IPS DF 6.9 (cell line): Measurements from ENCODE around the gene SPTB.

ENCODE experiments used
- DNase-seq: peaks from one replicate; pipeline ENCODE4 v3.0.0-alpha.2; 2013; ENCODE audit warnings: low read depth, low spot score
- H3K27ac ChIP-seq: one replicate; pipeline ENCODE4 v1.5.1; 2013; ENCODE audit warnings: low read length, control low read depth
- H3K27me3 ChIP-seq: 2 replicates; pipeline ENCODE4 v1.6.1; 2013; ENCODE audit warnings: mild to moderate bottlenecking, low read length; ENCODE audit not compliant: control insufficient read depth, insufficient read depth
- H3K36me3 ChIP-seq: 2 replicates; pipeline ENCODE4 v1.6.1; 2013; ENCODE audit warnings: low read length; ENCODE audit not compliant: control insufficient read depth, insufficient read depth
- H3K4me1 ChIP-seq: 2 replicates; pipeline ENCODE4 v1.6.1; 2013; ENCODE audit warnings: low read length; ENCODE audit not compliant: control insufficient read depth, insufficient read depth
- H3K4me3 ChIP-seq: 2 replicates; pipeline ENCODE4 v1.5.1; 2013; ENCODE audit warnings: mild to moderate bottlenecking, low read length
- H3K9me3 ChIP-seq: 2 replicates; pipeline ENCODE4 v1.6.1; 2013; ENCODE audit warnings: low read length, inconsistent platforms; ENCODE audit not compliant: control insufficient read depth, insufficient read depth
- WGBS: extraction: QIAGEN DNeasy Blood & Tissue Kit; methylation state at CpG from one replicate; pipeline ENCODE4 v1.1.7; 2013; ENCODE audit warnings: mixed read lengths, missing lambda C conversion rate; ENCODE audit not compliant: insufficient read length, insufficient coverage; 5-methylcytosine and 5-hydroxymethylcytosine counted together

SPTB gene

GRCh38 chr14:64723691-64724577, 155.8 kb downstream of the SPTB start:
- Histone ChIP-seq H3K4me3 (no peak overlapping the region), H3K9me3 (no peaks in the 10 kb centered on the region), H3K36me3 (peaks cover 14% of the 10 kb centered on the region), H3K4me1 (peaks cover 30% of the 10 kb centered on the region), H3K27ac (no peak overlapping the region), H3K27me3 (no peaks in the 10 kb centered on the region)
- no CpG with 5 or more reads among the region's 15 CpGs for WGBS
- no peak for DNase-seq

- WGBS = no CpG with 5 or more reads among the region's 5 CpGs
- H3K4me1 ChIP-seq = peaks cover 39% of the 10 kb centered on the region
Measured at GRCh38 chr14:64722842-64723447, 156.8 kb downstream of the SPTB start.

GRCh38 chr14:64721899-64722298, 157.8 kb downstream of the SPTB start:
- DNase-seq = no peak
- H3K27me3 ChIP-seq = no peaks in the 10 kb centered on the region
- H3K4me3 ChIP-seq = no peak overlapping the region
- no peak overlapping the region for H3K27ac ChIP-seq
- WGBS = no CpG with 5 or more reads among the region's 9 CpGs
- H3K36me3 ChIP-seq = no peaks in the 10 kb centered on the region
- no peaks in the 10 kb centered on the region for H3K9me3 ChIP-seq
- peaks cover 44% of the 10 kb centered on the region for H3K4me1 ChIP-seq

More at GRCh38 chr14:64722842-64723447, 156.8 kb downstream of the SPTB start:
- DNase-seq = no peak
- H3K27me3 ChIP-seq = no peaks in the 10 kb centered on the region
- peaks cover 5% of the 10 kb centered on the region for H3K36me3 ChIP-seq
- H3K4me3 ChIP-seq = no peak overlapping the region
- no peak overlapping the region for H3K27ac ChIP-seq
- H3K9me3 ChIP-seq = no peaks in the 10 kb centered on the region

- no CpG with 5 or more reads among the region's 5 CpGs for WGBS
- no peak for DNase-seq
- Histone ChIP-seq H3K9me3 (no peaks in the 10 kb centered on the region), H3K27ac (no peak overlapping the region), H3K36me3 (no peaks in the 10 kb centered on the region), H3K4me1 (peaks cover 44% of the 10 kb centered on the region), H3K4me3 (no peak overlapping the region), H3K27me3 (no peaks in the 10 kb centered on the region)
Measured at GRCh38 chr14:64721391-64721791, 158.3 kb downstream of the SPTB start.

GRCh38 chr14:64720131-64720576, 159.6 kb downstream of the SPTB start:
- Histone ChIP-seq H3K27ac (no peak overlapping the region), H3K36me3 (no peaks in the 10 kb centered on the region), H3K4me1 (peaks cover 43% of the 10 kb centered on the region), H3K27me3 (no peaks in the 10 kb centered on the region), H3K9me3 (no peaks in the 10 kb centered on the region), H3K4me3 (no peak overlapping the region)
- DNase-seq = no peak
- no CpG with 5 or more reads among the region's 7 CpGs for WGBS

- H3K36me3 ChIP-seq = no peaks in the 10 kb centered on the region
- no peak overlapping the region for H3K27ac ChIP-seq
- DNase-seq = no peak
- no peaks in the 10 kb centered on the region for H3K9me3 ChIP-seq
- peaks cover 44% of the 10 kb centered on the region for H3K4me1 ChIP-seq
- no CpG with 5 or more reads among the region's 7 CpGs for WGBS
- H3K4me3 ChIP-seq = no peak overlapping the region
- no peaks in the 10 kb centered on the region for H3K27me3 ChIP-seq
Measured at GRCh38 chr14:64719601-64720000, 160.1 kb downstream of the SPTB start.

- Histone ChIP-seq H3K4me3 (no peak overlapping the region), H3K27ac (no peak overlapping the region), H3K27me3 (no peaks in the 10 kb centered on the region), H3K4me1 (peaks cover 42% of the 10 kb centered on the region), H3K9me3 (no peaks in the 10 kb centered on the region), H3K36me3 (no peaks in the 10 kb centered on the region)
- DNase-seq = no peak
- WGBS = no CpG with 5 or more reads among the region's 7 CpGs
Measured at GRCh38 chr14:64718762-64719161, 160.9 kb downstream of the SPTB start.

GRCh38 chr14:64717870-64718269, 161.8 kb downstream of the SPTB start:
- Histone ChIP-seq H3K9me3 (no peaks in the 10 kb centered on the region), H3K27ac (no peak overlapping the region), H3K27me3 (no peaks in the 10 kb centered on the region), H3K4me3 (no peak overlapping the region), H3K4me1 (peaks cover 41% of the 10 kb centered on the region), H3K36me3 (no peaks in the 10 kb centered on the region)
- no CpG with 5 or more reads among the region's 6 CpGs for WGBS
- DNase-seq = no peak

GRCh38 chr14:64715628-64716412, 163.9 kb downstream of the SPTB start:
- Histone ChIP-seq H3K4me3 (no peak overlapping the region), H3K36me3 (no peaks in the 10 kb centered on the region), H3K27me3 (no peaks in the 10 kb centered on the region), H3K9me3 (no peaks in the 10 kb centered on the region), H3K27ac (no peak overlapping the region), H3K4me1 (peaks cover 28% of the 10 kb centered on the region)
- DNase-seq = no peak
- WGBS = no CpG with 5 or more reads among the region's 22 CpGs

GRCh38 chr14:64715146-64715627, 164.5 kb downstream of the SPTB start:
- no peak overlapping the region for H3K4me3 ChIP-seq
- H3K4me1 ChIP-seq = peaks cover 28% of the 10 kb centered on the region
- no peaks in the 10 kb centered on the region for H3K9me3 ChIP-seq
- no peaks in the 10 kb centered on the region for H3K27me3 ChIP-seq
- H3K27ac ChIP-seq = no peak overlapping the region
- WGBS = no CpG with 5 or more reads among the region's 4 CpGs
- H3K36me3 ChIP-seq = no peaks in the 10 kb centered on the region
- DNase-seq = no peak
